ENCODE data around the gene DIO3. TPM values are rescaled to one million over a fixed set of nuclear protein-coding genes. Genes with fewer than 3 reads are reported as not detected.

The DIO3 gene
- polyA plus RNA-seq (2012; ENCODE audit: low read depth, missing spikeins), result 0.05 TPM

DNA sequence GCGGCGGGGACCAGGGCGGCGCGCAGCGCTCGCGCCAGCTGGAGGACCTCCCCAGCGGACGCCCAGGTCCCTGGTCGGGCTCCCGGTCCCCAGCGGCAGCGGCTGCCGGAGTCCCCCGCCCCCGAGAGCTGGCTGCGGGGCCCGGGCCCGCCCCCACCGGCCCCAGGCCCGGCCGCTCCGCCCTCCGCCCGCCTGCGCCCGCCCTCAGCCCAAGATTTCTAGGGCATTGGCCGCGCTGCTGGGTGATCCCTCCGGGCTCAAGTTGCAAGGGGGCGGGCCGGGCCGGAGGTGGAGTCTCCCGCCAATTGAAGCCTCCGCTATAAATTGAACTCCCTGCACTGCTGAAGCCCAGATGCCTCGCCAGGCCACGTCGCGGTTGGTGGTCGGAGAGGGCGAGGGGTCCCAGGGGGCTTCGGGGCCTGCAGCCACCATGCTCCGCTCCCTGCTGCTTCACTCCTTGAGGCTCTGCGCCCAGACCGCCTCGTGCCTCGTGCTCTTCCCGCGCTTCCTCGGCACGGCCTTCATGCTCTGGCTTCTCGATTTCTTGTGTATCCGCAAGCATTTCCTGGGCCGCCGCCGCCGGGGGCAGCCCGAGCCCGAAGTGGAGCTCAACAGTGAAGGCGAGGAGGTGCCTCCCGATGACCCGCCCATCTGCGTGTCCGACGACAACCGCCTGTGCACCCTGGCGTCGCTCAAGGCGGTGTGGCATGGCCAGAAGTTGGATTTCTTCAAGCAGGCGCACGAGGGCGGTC lies at the start of gene DIO3:
Gene DIO3 (plus strand): TSS at position 351 of the 752 bp plus-strand sequence.
- FAIRE-seq (no peak), DNase-seq (ENCODE audit: insufficient read length, low spot score) (no peak)

DNA sequence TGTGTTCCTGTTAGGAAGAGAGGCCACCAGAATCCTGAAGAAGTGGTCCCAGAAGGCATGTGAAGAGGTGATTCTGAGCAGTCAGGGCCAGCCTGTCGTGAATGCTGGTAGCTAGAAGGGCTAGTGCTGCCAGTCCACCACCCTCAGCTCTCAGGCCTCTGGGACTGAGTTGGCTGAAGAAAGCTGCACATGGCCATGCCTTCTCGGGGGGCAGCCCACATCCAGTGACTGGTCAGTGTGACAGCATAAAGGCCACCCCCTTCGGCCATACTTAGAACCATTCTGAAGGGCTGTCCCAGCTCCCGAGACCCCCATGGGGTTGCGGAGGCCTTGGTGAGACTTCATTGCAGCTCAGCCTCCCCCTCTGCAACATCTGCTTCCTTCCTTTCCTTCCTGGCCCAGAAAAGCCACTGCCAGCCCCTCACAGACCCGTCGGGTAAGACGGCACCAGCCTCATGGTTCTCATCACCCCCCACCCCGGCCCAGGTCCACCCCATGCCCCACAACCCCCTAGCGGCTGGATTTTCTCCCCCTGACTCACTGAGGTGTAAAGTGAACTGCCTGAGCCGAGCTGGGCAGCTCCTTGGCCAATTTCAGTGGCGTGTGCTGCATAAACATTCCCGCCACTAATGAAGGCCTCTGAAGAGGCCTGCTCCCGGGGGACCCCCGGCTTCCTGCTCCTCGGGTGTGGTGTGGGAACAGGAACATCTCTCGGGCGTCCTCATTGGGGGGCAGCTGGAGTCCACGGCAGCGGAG lies 49.5 kb upstream of the DIO3 start:
- DNase-seq (ENCODE audit: insufficient read length, low spot score) (no peak), FAIRE-seq (no peak)
- TF ChIP-seq POLR2A (IDR thresholded peaks at IDR 0.05; ENCODE audit: low read depth, low read length) (no peak), PAX5 (IDR thresholded peaks at IDR 0.05; ENCODE audit: insufficient read depth, low read length, severe bottlenecking) (no peak), POU2F2 (IDR thresholded peaks at IDR 0.05; ENCODE audit: low read depth, low read length) (no peak), POLR2AphosphoS5 (IDR thresholded peaks at IDR 0.05; ENCODE audit: low read depth, low read length) (no peak)

More for the DNA sequence above, at the start of gene DIO3:
- TF ChIP-seq PAX5 (IDR thresholded peaks at IDR 0.05; ENCODE audit: insufficient read depth, low read length, severe bottlenecking), result no peak
- no peak for TF ChIP-seq SPI1 (IDR thresholded peaks at IDR 0.05; ENCODE audit: low read depth, low read length)
- TF ChIP-seq POU2F2 (IDR thresholded peaks at IDR 0.05; ENCODE audit: low read depth, low read length), result no peak
- TF ChIP-seq TAF1 (IDR thresholded peaks at IDR 0.05; ENCODE audit: low read depth, low read length), result no peak
- no peak for TF ChIP-seq POLR2AphosphoS5 (IDR thresholded peaks at IDR 0.05; ENCODE audit: low read depth, low read length)
- TF ChIP-seq POLR2A (IDR thresholded peaks at IDR 0.05; ENCODE audit: low read depth, low read length), result no peak

DNA sequence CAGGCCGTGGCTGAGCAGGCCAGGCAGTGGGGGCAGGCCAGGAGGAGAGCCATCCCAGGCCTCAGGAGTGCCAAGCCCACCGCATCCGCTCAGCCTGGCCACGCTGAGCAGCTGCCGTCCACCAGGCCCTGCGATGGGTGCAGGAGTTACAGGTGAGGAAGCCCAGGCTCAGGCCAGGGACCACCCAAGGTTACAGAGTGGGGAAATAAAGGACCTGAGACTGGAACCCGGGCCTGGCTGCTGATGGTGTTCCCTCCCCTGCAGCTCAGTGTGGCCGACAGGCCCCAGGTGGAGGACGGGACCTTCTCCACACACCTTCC lies 49.0 kb upstream of the DIO3 start:
- no peak for FAIRE-seq
- DNase-seq (ENCODE audit: insufficient read length, low spot score), result no peak
- no peak for TF ChIP-seq PAX5 (IDR thresholded peaks at IDR 0.05; ENCODE audit: insufficient read depth, low read length, severe bottlenecking)
- TF ChIP-seq TAF1 (IDR thresholded peaks at IDR 0.05; ENCODE audit: low read depth, low read length), result no peak
- TF ChIP-seq SPI1 (IDR thresholded peaks at IDR 0.05; ENCODE audit: low read depth, low read length), result no peak
- no peak for TF ChIP-seq POLR2AphosphoS5 (IDR thresholded peaks at IDR 0.05; ENCODE audit: low read depth, low read length)
- TF ChIP-seq POLR2A (IDR thresholded peaks at IDR 0.05; ENCODE audit: low read depth, low read length), result no peak
- TF ChIP-seq POU2F2 (IDR thresholded peaks at IDR 0.05; ENCODE audit: low read depth, low read length), result no peak

DNA sequence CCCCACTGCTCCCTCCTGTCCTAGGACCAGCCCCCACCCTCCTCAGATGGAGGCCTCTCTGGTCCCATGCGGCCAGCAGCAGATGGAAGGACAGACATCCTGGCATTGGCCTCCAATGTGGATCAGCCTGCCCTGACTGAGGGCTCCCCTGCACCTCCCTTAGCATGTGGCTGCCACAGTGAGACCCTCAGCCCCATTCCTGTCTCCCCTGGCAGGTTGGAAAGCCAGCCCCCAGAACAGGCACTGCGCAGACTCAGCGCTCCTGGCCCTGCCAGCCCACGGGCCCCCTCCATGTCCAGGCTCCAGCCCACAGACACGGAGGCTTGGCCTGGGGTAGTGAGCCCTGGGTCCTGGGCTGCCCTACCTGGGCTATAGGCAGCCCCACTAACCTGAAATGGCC lies 47.2 kb upstream of the DIO3 start:
- DNase-seq (ENCODE audit: insufficient read length, low spot score), result no peak
- TF ChIP-seq POLR2AphosphoS5 (IDR thresholded peaks at IDR 0.05; ENCODE audit: low read depth, low read length), result no peak
- no peak for TF ChIP-seq POLR2A (IDR thresholded peaks at IDR 0.05; ENCODE audit: low read depth, low read length)
- no peak for TF ChIP-seq TAF1 (IDR thresholded peaks at IDR 0.05; ENCODE audit: low read depth, low read length)
- TF ChIP-seq POU2F2 (IDR thresholded peaks at IDR 0.05; ENCODE audit: low read depth, low read length), result no peak
- TF ChIP-seq PAX5 (IDR thresholded peaks at IDR 0.05; ENCODE audit: insufficient read depth, low read length, severe bottlenecking), result no peak
- no peak for TF ChIP-seq SPI1 (IDR thresholded peaks at IDR 0.05; ENCODE audit: low read depth, low read length)
- FAIRE-seq, result no peak

DNA sequence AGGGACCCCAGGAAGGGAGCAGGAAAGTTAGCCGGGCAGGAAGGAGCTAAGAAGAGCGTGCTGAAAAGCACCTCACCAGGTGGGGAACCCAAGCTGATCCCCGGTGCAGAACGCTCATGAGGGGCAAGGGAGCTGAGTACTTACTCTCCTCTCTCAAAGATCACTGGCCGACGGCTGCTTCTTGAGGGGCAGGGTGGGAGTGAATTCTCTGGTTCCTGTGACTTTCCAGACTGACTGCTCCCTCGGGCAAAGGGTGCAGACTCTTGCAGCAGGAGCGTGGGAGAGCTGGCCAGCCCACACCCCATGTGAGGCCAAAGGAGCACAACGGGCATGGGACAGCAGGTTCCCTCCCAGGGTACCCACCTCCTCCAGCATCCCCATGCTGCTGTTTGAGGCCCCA lies 44.9 kb upstream of the DIO3 start:
- no peak for DNase-seq (ENCODE audit: insufficient read length, low spot score)
- TF ChIP-seq PAX5 (IDR thresholded peaks at IDR 0.05; ENCODE audit: insufficient read depth, low read length, severe bottlenecking), result no peak
- no peak for TF ChIP-seq POU2F2 (IDR thresholded peaks at IDR 0.05; ENCODE audit: low read depth, low read length)
- no peak for TF ChIP-seq POLR2A (IDR thresholded peaks at IDR 0.05; ENCODE audit: low read depth, low read length)
- no peak for TF ChIP-seq SPI1 (IDR thresholded peaks at IDR 0.05; ENCODE audit: low read depth, low read length)
- no peak for TF ChIP-seq POLR2AphosphoS5 (IDR thresholded peaks at IDR 0.05; ENCODE audit: low read depth, low read length)
- no peak for TF ChIP-seq TAF1 (IDR thresholded peaks at IDR 0.05; ENCODE audit: low read depth, low read length)
- FAIRE-seq, result no peak

DNA sequence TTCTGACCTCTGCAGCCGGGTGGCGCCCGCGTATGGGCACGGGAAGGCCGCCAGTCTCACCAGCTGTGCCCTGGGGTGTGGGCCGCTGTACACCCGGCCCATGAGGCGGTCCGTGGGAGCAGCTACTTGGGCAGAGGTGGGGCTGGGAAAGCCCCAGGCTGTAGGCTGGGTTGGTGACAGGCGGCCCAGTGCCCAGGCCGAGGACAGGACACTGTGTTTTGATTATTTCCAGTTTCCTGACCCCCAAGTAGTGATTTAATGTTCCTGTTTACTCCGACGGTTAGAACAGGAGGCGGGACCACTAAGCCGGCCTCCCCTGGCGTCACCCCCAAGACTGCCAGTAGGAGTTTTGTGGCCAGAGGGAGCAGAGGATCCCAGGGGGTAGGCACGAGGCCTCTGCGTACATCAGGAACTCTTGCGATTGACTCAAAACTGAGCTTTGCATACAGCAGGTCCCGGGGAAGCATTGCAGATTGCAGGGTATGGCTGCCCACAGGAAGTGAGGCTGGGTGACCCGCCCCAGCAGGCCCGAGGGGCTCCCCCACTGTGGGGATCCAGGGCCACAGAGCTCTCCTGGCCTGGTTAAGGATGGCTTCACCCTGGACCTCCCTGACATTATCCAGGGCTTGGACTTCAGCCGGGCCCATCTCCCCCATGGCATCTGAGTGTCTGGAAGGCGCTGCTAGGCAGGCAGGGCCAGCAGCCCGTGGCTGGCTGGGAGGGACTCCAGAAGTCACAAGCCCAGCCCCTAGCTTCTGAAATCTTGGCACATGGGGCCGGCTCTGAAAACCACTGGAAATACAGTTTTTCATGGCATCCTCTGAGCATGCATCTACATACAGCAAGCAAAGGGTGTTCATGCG lies 42.5 kb upstream of the DIO3 start:
- FAIRE-seq (no peak), DNase-seq (ENCODE audit: insufficient read length, low spot score) (no peak)
- TF ChIP-seq POU2F2 (IDR thresholded peaks at IDR 0.05; ENCODE audit: low read depth, low read length) (no peak), TAF1 (IDR thresholded peaks at IDR 0.05; ENCODE audit: low read depth, low read length) (no peak), SPI1 (IDR thresholded peaks at IDR 0.05; ENCODE audit: low read depth, low read length) (no peak)

GRCh38 chr14:101520621-101521472 lies 40.4 kb upstream of the DIO3 start:
- DNase-seq (ENCODE audit: insufficient read length, low spot score) (no peak), FAIRE-seq (no peak)
- no peak for TF ChIP-seq SPI1 (IDR thresholded peaks at IDR 0.05; ENCODE audit: low read depth, low read length)
- no peak for TF ChIP-seq POU2F2 (IDR thresholded peaks at IDR 0.05; ENCODE audit: low read depth, low read length)
- no peak for TF ChIP-seq POLR2A (IDR thresholded peaks at IDR 0.05; ENCODE audit: low read depth, low read length)
- TF ChIP-seq PAX5 (IDR thresholded peaks at IDR 0.05; ENCODE audit: insufficient read depth, low read length, severe bottlenecking), result no peak

GRCh38 chr14:101521473-101521915 lies 39.8 kb upstream of the DIO3 start:
- no peak for TF ChIP-seq POU2F2 (IDR thresholded peaks at IDR 0.05; ENCODE audit: low read depth, low read length)
- no peak for TF ChIP-seq POLR2A (IDR thresholded peaks at IDR 0.05; ENCODE audit: low read depth, low read length)
- FAIRE-seq (no peak), DNase-seq (ENCODE audit: insufficient read length, low spot score) (no peak)

DNA sequence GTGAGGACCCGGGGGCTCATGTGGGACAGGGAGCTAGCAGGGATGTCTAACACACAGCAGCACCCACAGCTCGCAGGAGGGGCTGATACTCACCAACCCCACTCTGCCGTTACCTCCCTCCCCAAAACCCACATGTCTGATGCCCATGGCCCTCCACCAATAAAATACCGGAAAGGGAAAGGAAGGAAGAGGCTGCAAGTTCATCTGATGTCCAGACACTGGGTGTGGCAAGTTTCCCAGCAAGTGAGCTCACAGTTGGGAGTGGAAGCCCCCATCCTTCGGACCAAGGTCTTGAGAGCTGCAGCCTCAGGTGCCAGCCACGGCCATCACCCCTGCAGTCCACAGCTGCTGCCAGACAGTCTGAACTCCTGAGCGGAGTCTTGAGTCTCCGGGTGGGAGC lies 39.3 kb upstream of the DIO3 start:
- TF ChIP-seq POU2F2 (IDR thresholded peaks at IDR 0.05; ENCODE audit: low read depth, low read length), result no peak
- TF ChIP-seq TAF1 (IDR thresholded peaks at IDR 0.05; ENCODE audit: low read depth, low read length), result no peak
- TF ChIP-seq SPI1 (IDR thresholded peaks at IDR 0.05; ENCODE audit: low read depth, low read length), result no peak
- no peak for TF ChIP-seq POLR2A (IDR thresholded peaks at IDR 0.05; ENCODE audit: low read depth, low read length)
- no peak for TF ChIP-seq POLR2AphosphoS5 (IDR thresholded peaks at IDR 0.05; ENCODE audit: low read depth, low read length)
- no peak for TF ChIP-seq PAX5 (IDR thresholded peaks at IDR 0.05; ENCODE audit: insufficient read depth, low read length, severe bottlenecking)
- FAIRE-seq (no peak), DNase-seq (ENCODE audit: insufficient read length, low spot score) (no peak)

Measured in GM12891 (cell line).